Osteoblast (primary cell): ENCODE data around the gene ARHGAP10. TPM values are rescaled to one million over a fixed set of nuclear protein-coding genes. Genes with fewer than 3 reads are reported as not detected.

ENCODE experiments used
- DNase-seq: peaks from one replicate; pipeline ENCODE4 v3.0.0; 2011; ENCODE audit warnings: low spot score, mixed read lengths; ENCODE audit not compliant: insufficient read length; ENCODE audit errors: missing footprints
- H2AFZ ChIP-seq: 2 replicates; pipeline ENCODE4 v1.6.0; 2011; ENCODE audit warnings: mild to moderate bottlenecking, low read length
- H3K27ac ChIP-seq: 2 replicates; pipeline ENCODE4 v1.5.1; 2011; ENCODE audit warnings: mild to moderate bottlenecking, low read depth, low read length, moderate library complexity
- H3K27me3 ChIP-seq: 2 replicates; pipeline ENCODE4 v1.6.0; 2012; ENCODE audit warnings: mild to moderate bottlenecking, control low read depth, inconsistent platforms, low read length, moderate library complexity; ENCODE audit not compliant: insufficient read depth
- H3K36me3 ChIP-seq: 2 replicates; pipeline ENCODE4 v1.5.1; 2011; ENCODE audit warnings: mild to moderate bottlenecking, low read length, control low read depth, moderate library complexity; ENCODE audit not compliant: insufficient read depth
- H3K4me1 ChIP-seq: 2 replicates; pipeline ENCODE4 v1.5.1; 2011; ENCODE audit warnings: mild to moderate bottlenecking, low read length, control low read depth, moderate library complexity; ENCODE audit not compliant: insufficient read depth
- H3K4me2 ChIP-seq: 2 replicates; pipeline ENCODE4 v1.6.0; 2011; ENCODE audit warnings: mild to moderate bottlenecking, low read length; ENCODE audit not compliant: insufficient read depth
- H3K4me3 ChIP-seq: fragments of 200-600 bp; sonication (generic); 3 replicates; pipeline ENCODE4 v1.5.1; 2012; ENCODE audit warnings: mild to moderate bottlenecking, low read length, inconsistent platforms; ENCODE audit not compliant: insufficient read depth
- H3K79me2 ChIP-seq: 2 replicates; pipeline ENCODE4 v1.6.0; 2012; ENCODE audit warnings: mild to moderate bottlenecking, low read length, control low read depth, inconsistent platforms; ENCODE audit not compliant: insufficient read depth
- H3K9me3 ChIP-seq: 2 replicates; pipeline ENCODE4 v1.5.1; 2011; ENCODE audit warnings: low read depth, low read length, control low read depth
- H4K20me1 ChIP-seq: 2 replicates; pipeline ENCODE4 v1.6.0; 2012; ENCODE audit warnings: mild to moderate bottlenecking, low read length, control low read depth; ENCODE audit not compliant: insufficient read depth
- total RNA-seq: library from RNA; depleted of rRNA; stranded (reverse); fragments of >200 nt; gene quantifications from 2 replicates; pipeline ENCODE4 v1.2.3, GENCODE V29; 2012
- TF ChIP-seq, protein P1 (sequence below): IDR thresholded peaks from 2 replicates; pipeline ENCODE4 v1.5.1; 2011; ENCODE audit warnings: mild to moderate bottlenecking, low read depth, low read length, moderate library complexity; ENCODE audit errors: extremely low read depth

The ARHGAP10 gene
- total RNA-seq, 1 donor = 31.5 TPM

DNA sequence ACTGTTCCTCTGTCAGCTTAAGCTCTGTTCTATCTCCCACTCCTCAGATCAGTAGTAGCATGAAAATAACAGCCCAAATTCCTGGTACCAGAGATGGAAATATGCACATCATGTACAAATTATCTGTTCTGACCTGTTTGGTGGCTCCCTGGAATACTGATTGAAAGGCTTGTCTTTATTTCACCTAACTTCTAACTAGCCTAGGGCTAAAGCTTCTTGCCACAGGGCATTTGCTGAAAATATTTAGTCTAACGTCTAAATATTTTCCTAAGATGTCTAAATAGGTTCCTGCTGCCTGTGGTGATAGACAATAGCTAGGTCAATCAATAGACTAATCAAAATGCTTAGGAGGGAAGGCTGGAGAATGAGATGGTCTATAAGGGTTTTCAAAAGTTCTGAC lies 35.0 kb upstream of the ARHGAP10 start:
- TF ChIP-seq, protein P1, sequence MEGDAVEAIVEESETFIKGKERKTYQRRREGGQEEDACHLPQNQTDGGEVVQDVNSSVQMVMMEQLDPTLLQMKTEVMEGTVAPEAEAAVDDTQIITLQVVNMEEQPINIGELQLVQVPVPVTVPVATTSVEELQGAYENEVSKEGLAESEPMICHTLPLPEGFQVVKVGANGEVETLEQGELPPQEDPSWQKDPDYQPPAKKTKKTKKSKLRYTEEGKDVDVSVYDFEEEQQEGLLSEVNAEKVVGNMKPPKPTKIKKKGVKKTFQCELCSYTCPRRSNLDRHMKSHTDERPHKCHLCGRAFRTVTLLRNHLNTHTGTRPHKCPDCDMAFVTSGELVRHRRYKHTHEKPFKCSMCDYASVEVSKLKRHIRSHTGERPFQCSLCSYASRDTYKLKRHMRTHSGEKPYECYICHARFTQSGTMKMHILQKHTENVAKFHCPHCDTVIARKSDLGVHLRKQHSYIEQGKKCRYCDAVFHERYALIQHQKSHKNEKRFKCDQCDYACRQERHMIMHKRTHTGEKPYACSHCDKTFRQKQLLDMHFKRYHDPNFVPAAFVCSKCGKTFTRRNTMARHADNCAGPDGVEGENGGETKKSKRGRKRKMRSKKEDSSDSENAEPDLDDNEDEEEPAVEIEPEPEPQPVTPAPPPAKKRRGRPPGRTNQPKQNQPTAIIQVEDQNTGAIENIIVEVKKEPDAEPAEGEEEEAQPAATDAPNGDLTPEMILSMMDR = no peak

DNA sequence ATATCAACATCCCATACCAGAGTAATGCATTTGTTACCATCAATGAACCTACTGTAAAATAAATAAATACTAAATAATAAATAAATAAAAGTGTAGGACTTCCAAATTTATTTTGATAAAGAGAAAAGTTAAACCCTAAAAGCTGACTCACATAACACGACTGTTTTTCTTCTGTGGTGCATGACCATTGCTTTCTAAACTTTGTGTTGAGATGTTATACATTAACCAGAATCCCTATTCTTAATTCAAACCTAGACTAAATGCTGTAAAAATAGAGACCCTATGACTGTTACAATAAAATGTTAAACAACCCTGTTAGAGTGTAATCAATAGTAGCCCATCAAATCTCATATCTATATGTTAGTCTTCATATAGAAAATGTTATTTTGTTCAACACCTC lies 27.0 kb upstream of the ARHGAP10 start:
- no peaks in the 10 kb centered on the region for H3K9me3 ChIP-seq

More for the DNA sequence above, 35.0 kb upstream of the ARHGAP10 start:
- H3K4me3 ChIP-seq = no peak overlapping the region
- no peaks in the 10 kb centered on the region for H3K4me1 ChIP-seq
- H3K27me3 ChIP-seq = peaks cover 3% of the 10 kb centered on the region
- DNase-seq = no peak
- no peak overlapping the region for H3K4me2 ChIP-seq
- H3K9me3 ChIP-seq = no peaks in the 10 kb centered on the region
- H4K20me1 ChIP-seq = no peaks in the 10 kb centered on the region
- no peaks in the 10 kb centered on the region for H3K79me2 ChIP-seq
- H3K27ac ChIP-seq = no peak overlapping the region
- no peak overlapping the region for H2AFZ ChIP-seq
- no peaks in the 10 kb centered on the region for H3K36me3 ChIP-seq

DNA sequence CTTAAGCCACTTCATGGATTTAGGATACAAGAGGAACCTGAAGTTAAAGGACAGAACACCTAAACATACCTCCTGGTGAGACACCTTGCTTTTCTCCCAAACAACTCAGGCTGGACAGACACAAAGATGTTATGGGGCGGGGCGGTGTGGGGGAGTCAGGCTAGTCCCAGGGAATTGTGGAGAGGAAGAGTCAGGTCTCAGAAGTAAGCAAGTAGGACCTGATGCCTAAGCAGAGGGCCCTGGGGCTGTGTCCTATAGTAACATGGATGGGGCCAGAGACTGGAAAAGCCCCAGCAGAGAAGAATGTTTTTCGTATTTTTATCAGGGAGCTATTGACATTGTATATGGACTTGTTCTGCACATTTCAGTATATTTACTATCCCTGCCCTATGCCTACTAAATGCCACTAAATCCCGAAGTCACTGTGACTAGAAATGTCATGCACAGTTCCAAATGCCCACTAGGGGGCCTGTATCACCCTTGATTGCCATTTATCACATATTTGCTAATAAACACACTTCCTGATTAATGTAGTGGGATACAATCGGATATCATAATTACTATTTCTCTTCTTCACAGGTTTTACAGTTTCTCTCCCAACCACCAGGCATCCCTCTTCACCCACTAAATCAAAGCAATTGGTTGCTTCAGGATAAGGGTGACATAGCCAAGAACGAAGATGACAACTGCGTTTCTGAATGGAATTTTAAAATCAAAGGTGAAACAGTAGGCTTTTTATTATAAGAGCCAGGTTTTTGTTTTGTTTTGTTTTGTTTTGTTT lies 23.8 kb upstream of the ARHGAP10 start:
- H3K9me3 ChIP-seq = no peaks in the 10 kb centered on the region

More for the DNA sequence above, 27.0 kb upstream of the ARHGAP10 start:
- Histone ChIP-seq H2AFZ (no peak overlapping the region), H3K27me3 (no peaks in the 10 kb centered on the region), H3K4me2 (no peak overlapping the region), H3K27ac (no peak overlapping the region), H3K4me1 (no peaks in the 10 kb centered on the region), H3K79me2 (no peaks in the 10 kb centered on the region), H4K20me1 (no peaks in the 10 kb centered on the region), H3K4me3 (no peak overlapping the region), H3K36me3 (no peaks in the 10 kb centered on the region)
- TF ChIP-seq, protein P1 = no peak
- no peak for DNase-seq

DNA sequence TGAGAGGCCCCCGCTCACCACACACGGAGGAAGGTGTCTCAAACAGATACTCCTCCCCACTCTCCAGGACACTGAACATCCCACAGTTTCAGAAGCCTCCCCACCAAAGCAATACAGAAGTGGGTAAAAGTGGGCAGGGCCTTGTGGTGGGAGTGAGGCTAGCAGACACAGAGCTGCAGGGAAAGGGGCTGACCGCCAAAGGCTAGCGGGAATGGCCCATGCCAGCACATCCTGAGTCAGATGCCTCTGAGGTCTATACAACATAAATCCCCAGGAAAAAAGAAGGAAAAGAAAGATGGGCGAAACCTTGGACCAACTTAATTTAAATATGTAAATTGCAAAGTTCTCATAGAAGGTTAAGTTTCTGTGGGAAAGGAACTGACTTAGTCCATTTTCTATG lies 21.9 kb upstream of the ARHGAP10 start:
- Histone ChIP-seq H3K4me1 (peaks cover 7% of the 10 kb centered on the region), H4K20me1 (no peaks in the 10 kb centered on the region), H3K9me3 (no peaks in the 10 kb centered on the region), H3K4me2 (no peak overlapping the region), H3K36me3 (no peaks in the 10 kb centered on the region), H3K79me2 (no peaks in the 10 kb centered on the region), H3K27ac (no peak overlapping the region), H2AFZ (no peak overlapping the region), H3K4me3 (no peak overlapping the region), H3K27me3 (no peaks in the 10 kb centered on the region)
- TF ChIP-seq, protein P1 = no peak
- no peak for DNase-seq

More for the DNA sequence above, 23.8 kb upstream of the ARHGAP10 start:
- TF ChIP-seq, protein P1 = peak; percentile 92
- no peaks in the 10 kb centered on the region for H3K27me3 ChIP-seq
- H2AFZ ChIP-seq = no peak overlapping the region
- no peaks in the 10 kb centered on the region for H3K79me2 ChIP-seq
- H3K4me1 ChIP-seq = no peaks in the 10 kb centered on the region
- no peaks in the 10 kb centered on the region for H4K20me1 ChIP-seq
- no peak overlapping the region for H3K4me3 ChIP-seq
- H3K4me2 ChIP-seq = peak overlapping the region; percentile 28
- H3K36me3 ChIP-seq = no peaks in the 10 kb centered on the region
- DNase-seq = peak; percentile 50
- no peak overlapping the region for H3K27ac ChIP-seq
